MM.1S (cell line): ENCODE results near the gene DLX3.

ENCODE experiments used
- DNase-seq: peaks from one replicate; pipeline ENCODE4 v3.0.0-alpha.2; 2015
- H2AFZ ChIP-seq: fragments of 300-600 bp; sonication (generic); 2 replicates; pipeline ENCODE4 v1.6.0; 2016; ENCODE audit warnings: antibody characterized with exemption, low read length
- H3F3A ChIP-seq: fragments of 300-600 bp; sonication (generic); 2 replicates; pipeline ENCODE4 v1.6.1; 2016; ENCODE audit warnings: mild to moderate bottlenecking, antibody characterized with exemption, low read length, moderate library complexity, mixed read lengths; ENCODE audit not compliant: insufficient read depth
- H3K27ac ChIP-seq: fragments of 300-600 bp; sonication (generic); 2 replicates; pipeline ENCODE4 v1.5.1; 2016; ENCODE audit warnings: mild to moderate bottlenecking, low read length
- H3K27me3 ChIP-seq: fragments of 300-600 bp; sonication (generic); replicated peaks from 2 replicates; pipeline ENCODE4 v1.6.0; 2016; ENCODE audit warnings: low read length; ENCODE audit not compliant: insufficient read depth
- H3K36me3 ChIP-seq: fragments of 300-600 bp; sonication (generic); replicated peaks from 2 replicates; pipeline ENCODE4 v1.6.1; 2016; ENCODE audit warnings: mild to moderate bottlenecking, low read length, mixed read lengths; ENCODE audit not compliant: insufficient read depth
- H3K4me1 ChIP-seq: fragments of 300-600 bp; sonication (generic); 2 replicates; pipeline ENCODE4 v1.6.1; 2016; ENCODE audit warnings: low read length, mixed read lengths
- H3K4me2 ChIP-seq: fragments of 300-600 bp; sonication (generic); 2 replicates; pipeline ENCODE4 v1.6.0; 2016; ENCODE audit warnings: low read depth, low read length
- H3K4me3 ChIP-seq: fragments of 300-600 bp; sonication (generic); 2 replicates; pipeline ENCODE4 v1.5.1; 2016; ENCODE audit warnings: low read length, mixed read lengths
- H3K79me2 ChIP-seq: fragments of 300-600 bp; sonication (generic); 2 replicates; pipeline ENCODE4 v1.6.1; 2016; ENCODE audit warnings: mixed run types, low read length, mixed read lengths
- H3K9ac ChIP-seq: fragments of 300-600 bp; sonication (generic); 2 replicates; pipeline ENCODE4 v1.6.1; 2016; ENCODE audit warnings: low read length, mixed read lengths
- H3K9me2 ChIP-seq: fragments of 300-600 bp; sonication (generic); replicated peaks from 2 replicates; pipeline ENCODE4 v1.6.1; 2016; ENCODE audit warnings: mild to moderate bottlenecking, low read length, mixed read lengths; ENCODE audit not compliant: insufficient read depth
- H3K9me3 ChIP-seq: fragments of 300-600 bp; sonication (generic); replicated peaks from 2 replicates; pipeline ENCODE4 v1.6.1; 2016; ENCODE audit warnings: mild to moderate bottlenecking, low read length, mixed read lengths; ENCODE audit not compliant: insufficient read depth
- H4K20me1 ChIP-seq: fragments of 300-600 bp; sonication (generic); 2 replicates; pipeline ENCODE4 v1.6.1; 2016; ENCODE audit warnings: mild to moderate bottlenecking, low read length, moderate library complexity, mixed read lengths; ENCODE audit not compliant: insufficient read depth
- CTCF ChIP-seq: fragments of 300-600 bp; sonication (generic); IDR thresholded peaks from 2 replicates; pipeline ENCODE4 v1.5.1; 2016; ENCODE audit warnings: antibody characterized with exemption, low read length, mixed read lengths
- EZH2 ChIP-seq: fragments of 300-600 bp; sonication (generic); optimal IDR thresholded peaks from 2 replicates; pipeline ENCODE3; 2017; ENCODE audit warnings: low read depth, mild to moderate bottlenecking, antibody characterized with exemption, low read length, mixed read lengths
- EZH2phosphoT487 ChIP-seq: fragments of 300-600 bp; sonication (generic); IDR thresholded peaks from 2 replicates; pipeline ENCODE4 v1.6.1; 2018; ENCODE audit warnings: antibody characterized with exemption, low read length

The DLX3 gene

GRCh38 chr17:50020841-50021599 lies 26.0 kb upstream of the DLX3 start:
- Histone ChIP-seq H4K20me1 (no peaks in the 10 kb centered on the region), H3K79me2 (no peaks in the 10 kb centered on the region), H3F3A (peaks cover 14% of the 10 kb centered on the region), H3K36me3 (no peaks in the 10 kb centered on the region), H3K27ac (no peak overlapping the region), H3K4me3 (no peak overlapping the region), H3K9me2 (no peaks in the 10 kb centered on the region), H3K4me2 (no peak overlapping the region), H3K9me3 (no peaks in the 10 kb centered on the region), H2AFZ (no peak overlapping the region), H3K27me3 (no peaks in the 10 kb centered on the region), H3K4me1 (no peaks in the 10 kb centered on the region), H3K9ac (no peak overlapping the region)
- TF ChIP-seq EZH2 = no peak
- TF ChIP-seq EZH2phosphoT487 = no peak
- TF ChIP-seq CTCF = no peak
- no peak for DNase-seq

DNA sequence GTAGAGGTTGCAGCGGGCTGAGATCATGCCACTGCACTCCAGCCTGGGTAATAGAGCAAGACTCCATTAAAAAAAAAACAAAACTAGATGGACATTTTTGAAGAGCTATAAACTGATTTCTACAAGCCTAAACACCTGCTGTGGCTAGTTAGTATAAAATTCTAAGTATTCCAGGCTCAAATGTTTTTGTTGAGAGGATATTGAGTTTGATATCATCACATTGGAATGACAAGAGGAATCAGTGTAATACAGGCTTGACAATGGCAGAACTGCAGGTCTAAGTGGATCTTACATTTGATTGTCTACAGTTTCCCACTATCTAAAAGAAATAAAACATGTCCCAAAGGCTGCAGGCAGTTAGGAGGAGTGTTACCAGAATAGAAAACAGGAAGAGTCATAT lies 23.9 kb upstream of the DLX3 start:
- Histone ChIP-seq H3K36me3 (no peaks in the 10 kb centered on the region), H3K27ac (no peak overlapping the region), H3K4me2 (no peak overlapping the region), H3K79me2 (no peaks in the 10 kb centered on the region), H3K27me3 (no peaks in the 10 kb centered on the region), H2AFZ (no peak overlapping the region), H3K9ac (no peak overlapping the region), H3K4me3 (no peak overlapping the region), H3K4me1 (no peaks in the 10 kb centered on the region), H3K9me3 (no peaks in the 10 kb centered on the region), H3F3A (peaks cover 4% of the 10 kb centered on the region; the same call in 1 of the 2 replicates), H4K20me1 (no peaks in the 10 kb centered on the region), H3K9me2 (no peaks in the 10 kb centered on the region)
- TF ChIP-seq CTCF (no peak), EZH2 (no peak), EZH2phosphoT487 (no peak)
- DNase-seq = no peak

DNA sequence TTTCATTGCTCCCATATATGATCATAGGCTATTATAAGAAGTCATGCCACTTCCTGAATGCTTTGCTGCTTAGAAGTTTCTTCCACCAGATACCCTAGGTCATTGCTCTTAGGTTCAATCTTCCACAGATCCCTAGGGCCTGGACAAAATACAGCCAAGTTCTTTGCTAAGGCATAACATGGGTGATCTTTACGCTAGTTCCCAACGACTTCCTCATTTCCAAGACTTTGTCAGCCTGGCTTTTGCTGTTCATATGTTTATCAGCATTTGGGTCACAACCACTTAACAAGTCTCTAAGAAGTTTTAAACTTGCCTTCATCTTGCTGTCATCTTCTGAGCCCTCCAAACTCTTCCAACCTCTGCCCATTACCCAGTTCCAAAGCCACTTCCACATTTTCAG lies 20.1 kb upstream of the DLX3 start:
- Histone ChIP-seq H3K27ac (no peak overlapping the region), H3K36me3 (no peaks in the 10 kb centered on the region), H3K9ac (no peak overlapping the region), H4K20me1 (no peaks in the 10 kb centered on the region), H3K4me2 (no peak overlapping the region), H3K27me3 (peaks cover 12% of the 10 kb centered on the region; the same call in 1 of the 2 replicates), H3K9me3 (no peaks in the 10 kb centered on the region), H3F3A (no peaks in the 10 kb centered on the region), H3K9me2 (no peaks in the 10 kb centered on the region), H3K79me2 (no peaks in the 10 kb centered on the region), H3K4me3 (no peak overlapping the region), H3K4me1 (no peaks in the 10 kb centered on the region), H2AFZ (no peak overlapping the region)
- TF ChIP-seq CTCF = no peak
- TF ChIP-seq EZH2phosphoT487 = no peak
- no peak for TF ChIP-seq EZH2
- DNase-seq = no peak
